OCI-LY1 (cell line): Measurements from ENCODE around the gene SLC2A13.

ENCODE experiments used
- EZH2 ChIP-seq: fragments of 200-600 bp; sonication (generic), shearing (Covaris generic); IDR thresholded peaks from 2 replicates; pipeline ENCODE4 v1.8.0; 2017; ENCODE audit warnings: borderline replicate concordance, mixed run types, mild to moderate bottlenecking, antibody characterized with exemption, low read length, moderate library complexity, mixed read lengths
- TF ChIP-seq, protein P1 (sequence below): fragments of 200-600 bp; sonication (generic), shearing (Covaris generic); IDR thresholded peaks from 2 replicates; pipeline ENCODE4 v1.5.1; 2017; ENCODE audit warnings: mild to moderate bottlenecking, antibody characterized with exemption, low read length, moderate library complexity, mixed read lengths

DNA sequence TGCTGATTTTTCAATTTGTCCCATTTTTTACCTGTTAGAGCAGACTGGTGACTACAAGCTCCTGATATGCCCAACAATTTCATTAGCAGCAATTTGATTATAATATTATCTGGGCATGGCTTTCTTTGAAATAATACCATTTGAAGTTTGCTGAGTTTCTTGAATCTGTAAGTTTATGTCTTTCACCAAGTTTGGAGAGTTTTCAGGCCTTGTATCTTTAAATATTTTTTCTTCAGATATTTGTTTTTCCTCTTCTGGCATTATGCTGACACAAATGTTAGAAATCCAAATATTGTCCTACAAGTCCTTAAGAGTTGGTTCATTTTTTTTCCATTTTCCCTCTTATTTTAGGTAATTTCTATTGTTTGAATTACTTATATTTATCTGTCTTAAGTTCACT is 30.4 kb downstream of the SLC2A13 start:
- TF ChIP-seq, protein P1, sequence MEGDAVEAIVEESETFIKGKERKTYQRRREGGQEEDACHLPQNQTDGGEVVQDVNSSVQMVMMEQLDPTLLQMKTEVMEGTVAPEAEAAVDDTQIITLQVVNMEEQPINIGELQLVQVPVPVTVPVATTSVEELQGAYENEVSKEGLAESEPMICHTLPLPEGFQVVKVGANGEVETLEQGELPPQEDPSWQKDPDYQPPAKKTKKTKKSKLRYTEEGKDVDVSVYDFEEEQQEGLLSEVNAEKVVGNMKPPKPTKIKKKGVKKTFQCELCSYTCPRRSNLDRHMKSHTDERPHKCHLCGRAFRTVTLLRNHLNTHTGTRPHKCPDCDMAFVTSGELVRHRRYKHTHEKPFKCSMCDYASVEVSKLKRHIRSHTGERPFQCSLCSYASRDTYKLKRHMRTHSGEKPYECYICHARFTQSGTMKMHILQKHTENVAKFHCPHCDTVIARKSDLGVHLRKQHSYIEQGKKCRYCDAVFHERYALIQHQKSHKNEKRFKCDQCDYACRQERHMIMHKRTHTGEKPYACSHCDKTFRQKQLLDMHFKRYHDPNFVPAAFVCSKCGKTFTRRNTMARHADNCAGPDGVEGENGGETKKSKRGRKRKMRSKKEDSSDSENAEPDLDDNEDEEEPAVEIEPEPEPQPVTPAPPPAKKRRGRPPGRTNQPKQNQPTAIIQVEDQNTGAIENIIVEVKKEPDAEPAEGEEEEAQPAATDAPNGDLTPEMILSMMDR: no peak
- no peak for TF ChIP-seq EZH2
